Uterus (tissue), 4 donors: Measurements from ENCODE around the gene SKIL. TPM values are rescaled to one million over a fixed set of nuclear protein-coding genes. Genes with fewer than 3 reads are reported as not detected.

Experiments
- DNase-seq, 2 donors: peaks; one replicate each; pipeline ENCODE4 v3.0.0-alpha.2; 2019 to 2020
- H3K27ac ChIP-seq, 2 donors: fragments of 200-600 bp; sonication (generic); 1 replicate in 1 of 2; 2 replicates in 1 of 2; pipeline ENCODE4 v1.5.1; 2016 to 2018
- H3K27me3 ChIP-seq, 2 donors: fragments of 200-600 bp; sonication (generic); one replicate each; pipeline ENCODE4 v1.5.1; 2018 to 2019; ENCODE audit warnings: control low read depth in 1 of 2
- H3K36me3 ChIP-seq, 2 donors: fragments of 200-600 bp; sonication (generic); one replicate each; pipeline ENCODE4 v1.5.1; 2019; ENCODE audit warnings: control low read depth in 1 of 2
- H3K4me1 ChIP-seq, 2 donors: fragments of 200-600 bp; sonication (generic); one replicate each; pipeline ENCODE4 v1.5.1; 2018 to 2019; ENCODE audit warnings: control low read depth in 1 of 2
- H3K4me3 ChIP-seq, 2 donors: fragments of 200-600 bp; sonication (generic); 1 replicate in 1 of 2; 2 replicates in 1 of 2; pipeline ENCODE4 v1.5.1; 2018 to 2019; ENCODE audit warnings: mild to moderate bottlenecking in 1 of 2
- H3K9me3 ChIP-seq, 2 donors: fragments of 200-600 bp; sonication (generic); one replicate each; pipeline ENCODE4 v1.5.1; 2019; ENCODE audit warnings: control low read depth in 1 of 2
- CTCF ChIP-seq, 4 experiments: fragments of 200-600 bp in 2 of 4; fragments of 450-650 bp in 2 of 4; sonication (generic) in 2 of 4; IDR thresholded peaks; one replicate each; pipeline ENCODE4 v1.5.1; 2016 to 2019; ENCODE audit warnings: antibody characterized with exemption in 4 of 4, mild to moderate bottlenecking in 2 of 4, moderate library complexity in 1 of 4
- POLR2A ChIP-seq, 2 donors: fragments of 450-650 bp; IDR thresholded peaks; one replicate each; pipeline ENCODE4 v1.6.1; 2016; ENCODE audit warnings: antibody characterized with exemption in 2 of 2, mild to moderate bottlenecking in 1 of 2, moderate library complexity in 1 of 2
- intact Hi-C: fragments of 100-400 bp; cut with DNase I; formaldehyde crosslinking; loops from one replicate; pipeline ENCODE4 v1.15.1; 2023; ENCODE audit warnings: low total_unique reads
- total RNA-seq, 4 donors: library from RNA; depleted of rRNA in 3 of 4; stranded (reverse); fragments of >200 nt in 3 of 4; gene quantifications; one replicate each; pipeline versions ENCODE4 v1.1.0 to v1.2.4, GENCODE V29; 2014 to 2023
- donor health status: DM: yes; HTN: yes; CAD: no.

SKIL gene
- total RNA-seq, 4 donors from 2014 or later, result 34.3 to 143 (median 51.2) TPM

DNA sequence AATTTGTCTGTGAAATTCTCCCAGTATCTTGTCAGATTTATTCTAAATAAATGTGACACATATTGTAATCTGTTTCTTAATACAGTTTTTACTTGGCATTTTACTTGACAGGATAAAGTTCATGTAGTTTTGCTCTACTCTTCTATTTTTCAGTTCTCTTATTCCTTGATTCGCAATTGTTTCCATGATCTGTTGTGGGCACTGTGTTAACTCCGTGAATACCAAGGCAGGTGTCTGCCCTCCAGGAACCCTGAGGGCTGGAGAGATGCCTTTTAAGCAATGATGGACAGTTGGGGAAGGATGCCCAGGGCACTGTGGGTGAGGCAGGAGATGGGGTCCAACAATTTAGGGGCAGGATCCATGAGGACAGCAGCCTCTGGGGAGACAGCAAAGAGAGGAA is 64.2 kb downstream of the SKIL start:
- H3K36me3 ChIP-seq, result no peaks in the 10 kb centered on the region
- no peak for DNase-seq
- no peak for TF ChIP-seq POLR2A (IDR thresholded peaks at IDR 0.05)
- no peak for TF ChIP-seq CTCF (IDR thresholded peaks at IDR 0.05)
- H3K27ac ChIP-seq, result peak overlapping the region; percentile 72 to 88
- H3K4me3 ChIP-seq, result peak overlapping the region in 1 of 2 donors; percentile 62
- no peaks in the 10 kb centered on the region for H3K9me3 ChIP-seq
- H3K4me1 ChIP-seq, result peaks cover 0 to 9% of the 10 kb centered on the region in 2 donors
- intact Hi-C loops, result no loop called here
- H3K27me3 ChIP-seq, result no peaks in the 10 kb centered on the region

GRCh38 chr3:170423001-170423615 is 65.6 kb downstream of the SKIL start:
- intact Hi-C loops, result no loop called here
- Histone ChIP-seq H3K36me3 (no peaks in the 10 kb centered on the region), H3K27ac (no peak overlapping the region), H3K4me1 (peaks cover 0 to 9% of the 10 kb centered on the region in 2 donors), H3K9me3 (no peaks in the 10 kb centered on the region), H3K4me3 (no peak overlapping the region), H3K27me3 (no peaks in the 10 kb centered on the region)
- TF ChIP-seq POLR2A (IDR thresholded peaks at IDR 0.05) (no peak), CTCF (IDR thresholded peaks at IDR 0.05) (no peak)
- no peak for DNase-seq

DNA sequence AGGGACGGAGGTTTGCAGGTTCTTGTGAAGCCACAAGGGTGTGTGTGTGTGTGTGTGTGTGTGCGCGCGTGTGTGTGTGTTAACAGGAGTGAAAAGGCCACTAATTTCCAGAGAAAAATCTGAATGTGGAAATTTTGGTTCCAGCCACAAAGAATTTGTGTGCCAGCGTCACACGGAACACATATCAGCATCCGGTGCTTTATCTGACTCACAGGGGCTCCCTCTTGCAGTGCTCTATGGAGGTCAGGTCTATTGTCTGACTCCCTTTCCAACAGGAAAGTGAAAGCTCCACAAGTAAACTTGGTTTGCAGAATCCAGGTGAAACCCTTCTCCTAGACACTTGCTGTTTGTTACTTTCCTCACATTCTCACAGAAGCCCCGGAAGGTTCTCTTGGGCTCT is 67.4 kb downstream of the SKIL start:
- Histone ChIP-seq H3K4me3 (no peak overlapping the region), H3K9me3 (no peaks in the 10 kb centered on the region), H3K27ac (no peak overlapping the region), H3K4me1 (peaks cover 0 to 4% of the 10 kb centered on the region in 2 donors), H3K27me3 (no peaks in the 10 kb centered on the region), H3K36me3 (no peaks in the 10 kb centered on the region)
- no peak for DNase-seq
- TF ChIP-seq POLR2A (IDR thresholded peaks at IDR 0.05) (no peak), CTCF (IDR thresholded peaks at IDR 0.05) (no peak)
- intact Hi-C loops, result no loop called here

DNA sequence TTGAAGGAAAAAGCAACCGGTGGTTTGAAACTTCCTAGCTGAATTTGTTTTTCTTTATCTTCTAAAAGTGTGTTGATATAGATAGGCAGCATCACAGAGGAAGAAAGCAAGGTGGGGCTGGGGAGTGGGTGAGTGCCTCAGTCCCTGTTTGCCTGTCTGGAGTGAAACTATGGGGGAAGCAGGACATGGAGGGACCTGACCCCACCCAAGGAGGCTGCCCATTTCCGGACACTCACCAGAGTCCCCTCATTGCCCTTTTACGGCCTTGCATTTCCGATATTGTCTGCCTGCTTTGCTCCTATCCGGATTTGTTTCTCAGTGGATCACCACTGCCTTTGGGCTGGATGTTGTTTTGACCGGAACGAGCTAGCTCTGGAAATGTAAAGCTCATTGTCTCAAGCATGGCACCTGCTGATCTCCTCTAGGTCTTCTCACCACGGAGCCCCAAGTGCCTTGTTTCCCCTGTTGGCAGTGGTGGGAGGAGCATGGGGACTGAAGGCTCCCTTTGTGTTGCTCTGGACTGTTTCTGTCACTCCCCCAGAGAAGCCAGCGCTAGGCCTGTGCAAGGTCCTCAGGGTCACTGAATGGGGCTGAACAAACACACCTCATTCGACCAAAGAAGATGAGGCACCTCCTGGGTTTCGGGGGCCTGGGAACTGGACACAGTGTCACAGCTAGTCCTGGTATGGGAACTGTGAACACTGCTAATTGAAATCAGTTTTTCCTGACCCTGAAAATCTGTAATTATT is 68.2 kb downstream of the SKIL start:
- no peak overlapping the region for H3K27ac ChIP-seq
- no peaks in the 10 kb centered on the region for H3K9me3 ChIP-seq
- TF ChIP-seq CTCF (IDR thresholded peaks at IDR 0.05) (no peak), POLR2A (IDR thresholded peaks at IDR 0.05) (no peak)
- no peaks in the 10 kb centered on the region for H3K36me3 ChIP-seq
- DNase-seq, result no peak
- H3K4me3 ChIP-seq, result no peak overlapping the region
- intact Hi-C loops, result no loop called here
- H3K27me3 ChIP-seq, result no peaks in the 10 kb centered on the region
- no peaks in the 10 kb centered on the region for H3K4me1 ChIP-seq

DNA sequence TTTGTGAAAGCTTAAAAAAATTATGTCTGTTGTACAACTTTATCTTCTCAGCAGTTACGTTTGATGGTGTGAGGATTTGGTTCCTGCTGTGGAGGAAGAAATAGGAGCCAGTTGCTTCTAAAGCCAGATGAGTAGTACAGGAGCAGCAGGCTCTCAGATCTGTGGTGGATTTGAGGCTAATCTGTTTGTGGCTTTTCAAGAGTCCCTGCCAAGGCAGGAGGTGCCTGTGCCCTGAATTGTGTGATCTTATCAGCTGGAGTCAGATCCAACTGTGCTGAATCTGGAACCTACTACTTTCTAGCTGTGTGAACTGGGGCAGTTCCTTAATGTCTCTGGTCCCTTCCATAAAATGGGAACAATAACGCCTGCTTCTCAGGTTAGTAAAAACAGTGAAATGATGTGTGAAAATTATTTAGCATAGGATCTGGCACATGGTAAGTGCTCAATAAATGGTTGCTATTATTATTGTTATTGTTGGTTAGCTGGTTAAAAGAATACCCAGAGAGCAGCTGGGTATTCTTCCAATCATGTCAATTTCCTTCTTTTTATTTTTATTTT is 68.8 kb downstream of the SKIL start:
- H3K9me3 ChIP-seq, result no peaks in the 10 kb centered on the region
- no peaks in the 10 kb centered on the region for H3K27me3 ChIP-seq
- no peak for DNase-seq
- intact Hi-C loops, result no loop called here
- no peak overlapping the region for H3K4me3 ChIP-seq
- no peak overlapping the region for H3K27ac ChIP-seq
- no peaks in the 10 kb centered on the region for H3K36me3 ChIP-seq
- no peaks in the 10 kb centered on the region for H3K4me1 ChIP-seq
- TF ChIP-seq POLR2A (IDR thresholded peaks at IDR 0.05) (no peak), CTCF (IDR thresholded peaks at IDR 0.05) (no peak)
